SK-N-SH (cell line): ENCODE measurements around the gene NOX4. TPM values are rescaled to one million over a fixed set of nuclear protein-coding genes. Genes with fewer than 3 reads are reported as not detected.
"Not testable (repeated sequence)": the region's sequence is repeated elsewhere in the genome, so short reads cannot be mapped to it uniquely, and the experiment has no call there.

Source experiments
- CTCF ChIA-PET: fragments of 300-600, 350-600 bp; formaldehyde crosslinking; extraction: SDS; loops from one replicate; lab custom pipeline; 2021; lab: Yijun Ruan, JAX
- POLR2A ChIA-PET: fragments of 350-600 bp; sonication (Branson Sonifier 250); formaldehyde crosslinking; extraction: SDS; loops from one replicate; lab custom pipeline; 2020; ENCODE audit warnings: antibody characterized with exemption, inconsistent platforms; lab: Yijun Ruan, JAX
- DNase-seq: peaks from one replicate; pipeline ENCODE4 v3.0.0; 2012
- H2AFZ ChIP-seq: fragments of 200-600 bp; sonication (generic); 2 replicates; pipeline ENCODE4 v1.8.1; 2016; ENCODE audit warnings: antibody characterized with exemption, mild to moderate bottlenecking, low read depth
- H3F3A ChIP-seq: fragments of 200-600 bp; sonication (generic); replicated peaks from 2 replicates; pipeline ENCODE3; 2016; ENCODE audit warnings: antibody characterized with exemption, mild to moderate bottlenecking; ENCODE audit not compliant: insufficient read depth
- H3K27ac ChIP-seq, 2 experiments: fragments of 200-500 bp in 1 of 2; fragments of 200-600 bp in 1 of 2; sonication (Bioruptor generic) in 1 of 2; sonication (generic), shearing (Covaris generic) in 1 of 2; 2 replicates each; pipeline versions ENCODE4 v1.5.1 to v1.6.1; 2014 to 2016; ENCODE audit warnings: low read depth in 2 of 2, inconsistent platforms in 1 of 2, low read length in 1 of 2, mild to moderate bottlenecking in 1 of 2, mixed read lengths in 1 of 2
- H3K27me3 ChIP-seq: fragments of 200-600 bp; sonication (generic), shearing (Covaris generic); 2 replicates; pipeline ENCODE4 v1.6.1; 2016; ENCODE audit warnings: mixed run types; ENCODE audit not compliant: insufficient read depth
- H3K36me3 ChIP-seq, 2 experiments: fragments of 200-500 bp in 1 of 2; fragments of 200-600 bp in 1 of 2; sonication (Bioruptor generic) in 1 of 2; sonication (generic) in 1 of 2; replicated peaks in 1 of 2; 2 replicates each; pipeline versions ENCODE3 to v1.5.1; 2014 to 2016; ENCODE audit warnings: low read length in 1 of 2, mild to moderate bottlenecking in 1 of 2; ENCODE audit not compliant: insufficient read depth in 2 of 2, control insufficient read depth in 1 of 2
- H3K4me1 ChIP-seq, 2 experiments: fragments of 200-500 bp in 1 of 2; fragments of 200-600 bp in 1 of 2; sonication (Bioruptor generic) in 1 of 2; sonication (generic), shearing (Covaris generic) in 1 of 2; 2 replicates each; pipeline versions ENCODE4 v1.5.1 to v1.6.1; 2014 to 2016; ENCODE audit warnings: low read depth in 1 of 2, low read length in 1 of 2, mixed run types in 1 of 2; ENCODE audit not compliant: insufficient read depth in 2 of 2, control insufficient read depth in 1 of 2
- H3K4me2 ChIP-seq: fragments of 200-600 bp; sonication (generic), shearing (Covaris generic); 2 replicates; pipeline ENCODE4 v1.6.1; 2017; ENCODE audit warnings: mixed run types
- H3K4me3 ChIP-seq, 2 experiments: fragments of 200-500 bp in 1 of 2; fragments of 200-600 bp in 1 of 2; sonication (Bioruptor generic) in 1 of 2; sonication (generic), shearing (Covaris generic) in 1 of 2; 2 replicates each; pipeline versions ENCODE4 v1.5.1 to v1.8.1; 2014 to 2016; ENCODE audit warnings: low read depth in 2 of 2, inconsistent platforms in 1 of 2, low read length in 1 of 2, mild to moderate bottlenecking in 1 of 2, mixed read lengths in 1 of 2, moderate library complexity in 1 of 2
- H3K79me2 ChIP-seq: fragments of 200-600 bp; sonication (generic); 2 replicates; pipeline ENCODE4 v1.8.1; 2017; ENCODE audit warnings: mild to moderate bottlenecking; ENCODE audit not compliant: insufficient read depth
- H3K9ac ChIP-seq: fragments of 200-600 bp; sonication (generic); 2 replicates; pipeline ENCODE4 v1.6.1; 2017; ENCODE audit warnings: mixed run types
- H3K9me2 ChIP-seq: fragments of 200-600 bp; sonication (generic); 2 replicates; pipeline ENCODE4 v1.6.1; 2017; ENCODE audit warnings: mixed run types
- H3K9me3 ChIP-seq: fragments of 200-600 bp; sonication (generic); 2 replicates; pipeline ENCODE4 v1.6.1; 2017; ENCODE audit warnings: mixed run types, mild to moderate bottlenecking, moderate library complexity
- H4K20me1 ChIP-seq: fragments of 200-600 bp; sonication (generic); 2 replicates; pipeline ENCODE4 v1.6.1; 2017; ENCODE audit warnings: mild to moderate bottlenecking, mixed run types; ENCODE audit not compliant: insufficient read depth
- CHD2 ChIP-seq: fragments of 150-350 bp; IDR thresholded peaks from 2 replicates; pipeline ENCODE4 v1.6.1; 2018; ENCODE audit warnings: low read length; ENCODE audit not compliant: partially characterized antibody
- EZH2phosphoT487 ChIP-seq: fragments of 200-600 bp; sonication (generic); IDR thresholded peaks from 2 replicates; pipeline ENCODE4 v1.6.1; 2017; ENCODE audit warnings: low read depth, mixed run types, mild to moderate bottlenecking, antibody characterized with exemption, moderate library complexity, borderline replicate concordance
- FOXJ3 ChIP-seq: sonication (generic); formaldehyde crosslinking; IDR thresholded peaks from 2 replicates; pipeline ENCODE4 v1.5.1; 2020; ENCODE audit warnings: mild to moderate bottlenecking, missing genetic modification reagents
- FOXM1 ChIP-seq: IDR thresholded peaks from 2 replicates; pipeline ENCODE4 v1.4.0; 2012; ENCODE audit warnings: low read depth, mild to moderate bottlenecking
- GABPA ChIP-seq: IDR thresholded peaks from 2 replicates; pipeline ENCODE4 v1.4.0; 2012; ENCODE audit warnings: low read depth, mild to moderate bottlenecking
- MAX ChIP-seq: IDR thresholded peaks from 2 replicates; pipeline ENCODE4 v1.4.0; 2012; ENCODE audit warnings: low read depth
- NFIC ChIP-seq: IDR thresholded peaks from 2 replicates; pipeline ENCODE4 v1.4.0; 2012; ENCODE audit warnings: borderline replicate concordance
- NRF1 ChIP-seq: IDR thresholded peaks from 2 replicates; pipeline ENCODE4 v1.6.1; 2012; ENCODE audit warnings: low read depth, mild to moderate bottlenecking, low read length
- RCOR1 ChIP-seq: fragments of 150-350 bp; IDR thresholded peaks from 2 replicates; pipeline ENCODE4 v1.6.1; 2017; ENCODE audit warnings: antibody characterized with exemption, low read length
- RFX5 ChIP-seq: IDR thresholded peaks from 2 replicates; pipeline ENCODE4 v1.6.1; 2012; ENCODE audit warnings: mild to moderate bottlenecking, improper control_type of control experiment, low read length
- RXRA ChIP-seq: IDR thresholded peaks from 2 replicates; pipeline ENCODE4 v1.4.0; 2012; ENCODE audit warnings: low read depth, mild to moderate bottlenecking, borderline replicate concordance
- SIN3A ChIP-seq: IDR thresholded peaks from 2 replicates; pipeline ENCODE4 v1.6.1; 2012; ENCODE audit warnings: low read depth, mild to moderate bottlenecking, low read length, moderate library complexity, borderline replicate concordance
- SMC3 ChIP-seq: IDR thresholded peaks from 2 replicates; pipeline ENCODE4 v1.6.1; 2012; ENCODE audit warnings: low read depth, low read length, improper control_type of control experiment
- TCF12 ChIP-seq: IDR thresholded peaks from 2 replicates; pipeline ENCODE4 v1.4.0; 2012
- USF2 ChIP-seq: fragments of 150-350 bp; IDR thresholded peaks from 2 replicates; pipeline ENCODE4 v1.6.1; 2017; ENCODE audit warnings: antibody characterized with exemption, low read length, low read depth, borderline replicate concordance
- ZBTB33 ChIP-seq: IDR thresholded peaks from 2 replicates; pipeline ENCODE4 v1.4.0; 2012; ENCODE audit warnings: low read depth, borderline replicate concordance
- WGBS: methylation state at CpG from one replicate; pipeline ENCODE4 v1.1.6; 2017; ENCODE audit warnings: low lambda C conversion rate; 5-methylcytosine and 5-hydroxymethylcytosine counted together
- polyA plus RNA-seq, 3 experiments: library from polyadenylated mRNA; depleted of rRNA; stranded (reverse); fragments of >200 nt; gene quantifications; 2 replicates each; pipeline ENCODE4 v1.2.3, GENCODE V29; 2012

The NOX4 gene
- polyA plus RNA-seq, 1 of the 3 experiments (the other 2 are of a cell fraction): 2.2 TPM

- peaks cover 0 to 6% of the 10 kb centered on the region in 2 experiments for H3K36me3 ChIP-seq
- no peak overlapping the region for H3K4me2 ChIP-seq
- no peaks in the 10 kb centered on the region for H3K9me3 ChIP-seq
- TF ChIP-seq RCOR1 (no peak), USF2 (no peak), NRF1 (no peak), ZBTB33 (no peak), EZH2phosphoT487 (no peak), RFX5 (no peak), TCF12 (no peak), FOXM1 (no peak), FOXJ3 (CRISPR knock-in tag) (no peak), MAX (no peak), RXRA (no peak), SMC3 (no peak), CHD2 (no peak), GABPA (no peak)
- H3K9me2 ChIP-seq: no peaks in the 10 kb centered on the region
- H3K9ac ChIP-seq: no peak overlapping the region
- H2AFZ ChIP-seq: no peak overlapping the region
- H3K27ac ChIP-seq: no peak overlapping the region
- H3K4me3 ChIP-seq: no peak overlapping the region
- no peaks in the 10 kb centered on the region for H3K79me2 ChIP-seq
- 80% methylated on average over 3 of the region's 3 CpGs for WGBS
- H3F3A ChIP-seq: no peaks in the 10 kb centered on the region
- no peaks in the 10 kb centered on the region for H3K27me3 ChIP-seq
- no peak for DNase-seq
- H4K20me1 ChIP-seq: no peaks in the 10 kb centered on the region
- ChIA-PET CTCF (no interaction called here), POLR2A (no interaction called here)
- no peaks in the 10 kb centered on the region; a peak in 1 of 4 replicates for H3K4me1 ChIP-seq
Measured at GRCh38 chr11:89436071-89436470, 55.1 kb downstream of the NOX4 start.

GRCh38 chr11:89433278-89433677 lies 57.9 kb downstream of the NOX4 start:
- WGBS: 41% methylated on average over 1 of the region's 1 CpG
- Histone ChIP-seq H3F3A (no peaks in the 10 kb centered on the region), H3K4me3 (no peak overlapping the region), H3K9me3 (no peaks in the 10 kb centered on the region), H3K27ac (no peak overlapping the region), H3K36me3 (no peaks in the 10 kb centered on the region), H3K9me2 (no peaks in the 10 kb centered on the region), H4K20me1 (no peaks in the 10 kb centered on the region), H3K4me2 (no peak overlapping the region), H3K27me3 (no peaks in the 10 kb centered on the region), H3K4me1 (no peaks in the 10 kb centered on the region; a peak in 1 of 4 replicates), H2AFZ (no peak overlapping the region), H3K9ac (no peak overlapping the region), H3K79me2 (no peaks in the 10 kb centered on the region)
- DNase-seq: no peak
- ChIA-PET POLR2A (no interaction called here), CTCF (no interaction called here)
- TF ChIP-seq SIN3A (no peak), NFIC (no peak)

- H3K27me3 ChIP-seq, H3K9me2 ChIP-seq, H3K4me3 ChIP-seq, DNase-seq, H3K9me3 ChIP-seq, H3K9ac ChIP-seq, H4K20me1 ChIP-seq, CTCF ChIA-PET, H3K36me3 ChIP-seq, H3K4me1 ChIP-seq, H3K27ac ChIP-seq, H3K79me2 ChIP-seq, H3K4me2 ChIP-seq, POLR2A ChIA-PET, H2AFZ ChIP-seq, H3F3A ChIP-seq: not testable (repeated sequence)
- WGBS: 87% methylated on average over 3 of the region's 3 CpGs
Measured at GRCh38 chr11:89432182-89432581, 59.0 kb downstream of the NOX4 start.

GRCh38 chr11:89426501-89426900 lies 64.7 kb downstream of the NOX4 start:
- H3K9ac ChIP-seq, H2AFZ ChIP-seq, H3K36me3 ChIP-seq, H3K4me3 ChIP-seq, H3K9me2 ChIP-seq, H4K20me1 ChIP-seq, CTCF ChIA-PET, POLR2A ChIA-PET, H3K27ac ChIP-seq, H3F3A ChIP-seq, H3K9me3 ChIP-seq, H3K4me2 ChIP-seq, H3K4me1 ChIP-seq, DNase-seq, H3K79me2 ChIP-seq, H3K27me3 ChIP-seq: not testable (repeated sequence)
- 77% methylated on average over 3 of the region's 7 CpGs for WGBS
